NT2/D1 (cell line): ENCODE data around the gene TRPV6.

ENCODE experiments used
- DNase-seq: peaks from one replicate; pipeline ENCODE4 v3.0.0-alpha.2; 2011; ENCODE audit warnings: low read depth, low spot score
- H3K27me3 ChIP-seq: 2 replicates; pipeline ENCODE4 v1.6.0; 2011; ENCODE audit warnings: mild to moderate bottlenecking; ENCODE audit not compliant: insufficient read length, insufficient read depth
- H3K36me3 ChIP-seq: 2 replicates; pipeline ENCODE4 v1.6.1; 2011; ENCODE audit warnings: mild to moderate bottlenecking, low read length, mixed read lengths; ENCODE audit not compliant: insufficient read depth, insufficient read length
- H3K4me1 ChIP-seq: 2 replicates; pipeline ENCODE4 v1.5.1; 2011; ENCODE audit not compliant: insufficient read depth, insufficient read length
- H3K4me3 ChIP-seq: 2 replicates; pipeline ENCODE4 v1.5.1; 2011; ENCODE audit warnings: low read depth; ENCODE audit not compliant: insufficient read length
- H3K9ac ChIP-seq: 2 replicates; pipeline ENCODE4 v1.6.0; 2011; ENCODE audit warnings: low read depth; ENCODE audit not compliant: insufficient read length
- H3K9me3 ChIP-seq: 2 replicates; pipeline ENCODE4 v1.5.1; 2011; ENCODE audit warnings: mild to moderate bottlenecking, low read length; ENCODE audit not compliant: insufficient read depth
- SUZ12 ChIP-seq: IDR thresholded peaks from 2 replicates; pipeline ENCODE4 v1.6.1; 2011; ENCODE audit not compliant: insufficient read length, insufficient read depth; ENCODE audit errors: extremely low read depth
- YY1 ChIP-seq: IDR thresholded peaks from 2 replicates; pipeline ENCODE4 v1.6.1; 2011; ENCODE audit not compliant: insufficient read length, insufficient read depth
- ZNF274 ChIP-seq: IDR thresholded peaks from 2 replicates; pipeline ENCODE4 v1.6.1; 2011; ENCODE audit warnings: mild to moderate bottlenecking, low read depth, low read length

TRPV6 gene

DNA sequence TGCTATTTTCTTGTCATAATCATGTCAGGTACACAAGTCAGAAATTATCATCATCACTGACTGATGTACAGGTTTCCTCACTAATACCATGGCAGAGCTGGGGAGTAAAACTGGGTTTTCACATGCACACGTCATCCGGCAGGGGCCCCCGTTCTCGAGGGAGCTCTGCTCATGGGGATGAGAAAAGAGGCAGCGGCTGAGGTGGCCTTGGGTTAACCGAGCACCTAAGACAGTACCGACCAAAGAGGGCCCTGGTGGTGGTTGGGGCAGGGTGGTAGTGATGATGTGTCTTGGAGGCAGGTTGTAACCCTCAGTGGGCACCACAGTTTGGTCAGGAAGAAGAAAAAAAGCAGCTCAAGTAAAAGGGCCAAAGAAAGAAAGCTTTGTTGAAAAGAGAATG, 12.1 kb upstream of the TRPV6 start:
- Histone ChIP-seq H3K9me3 (no peaks in the 10 kb centered on the region), H3K4me1 (peaks cover 2% of the 10 kb centered on the region), H3K36me3 (no peaks in the 10 kb centered on the region), H3K4me3 (no peak overlapping the region), H3K27me3 (no peaks in the 10 kb centered on the region), H3K9ac (no peak overlapping the region)
- TF ChIP-seq SUZ12, result no peak
- DNase-seq, result no peak

DNA sequence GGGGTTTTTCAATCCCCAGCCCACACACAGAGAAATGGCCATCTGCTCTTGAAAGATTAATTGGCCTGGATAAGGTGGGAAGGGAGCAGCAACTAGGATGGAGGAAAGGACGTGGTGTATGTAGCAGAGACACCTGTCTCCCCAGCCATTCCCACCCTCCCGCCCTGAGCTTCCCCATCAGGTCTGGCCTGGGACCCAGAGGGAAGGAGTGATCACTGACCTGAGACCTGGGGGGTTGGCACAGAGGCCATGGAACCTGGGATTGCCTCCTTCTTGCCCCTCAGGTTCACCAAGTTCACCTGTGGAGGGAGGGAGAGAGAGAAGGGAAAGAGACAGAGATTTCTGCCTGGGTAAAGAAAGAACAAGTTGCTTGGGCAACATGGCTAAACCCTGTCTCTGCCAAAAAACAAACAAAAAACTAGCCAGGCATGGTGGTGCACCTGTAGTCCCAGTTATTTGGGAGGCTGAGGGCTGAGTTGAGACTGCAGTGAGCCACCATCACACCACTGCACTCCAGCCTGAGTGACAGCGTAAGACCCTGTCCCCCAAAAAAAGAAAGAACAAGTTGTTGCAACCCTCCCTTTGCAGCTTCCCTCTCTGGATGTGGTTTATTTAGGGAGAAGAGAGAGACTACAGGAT, 11.3 kb upstream of the TRPV6 start:
- no peak overlapping the region for H3K9ac ChIP-seq
- TF ChIP-seq YY1 (no peak), SUZ12 (no peak), ZNF274 (no peak)
- H3K27me3 ChIP-seq, result no peaks in the 10 kb centered on the region
- H3K9me3 ChIP-seq, result no peaks in the 10 kb centered on the region
- H3K4me3 ChIP-seq, result no peak overlapping the region
- H3K36me3 ChIP-seq, result no peaks in the 10 kb centered on the region
- peaks cover 2% of the 10 kb centered on the region for H3K4me1 ChIP-seq
- no peak for DNase-seq

GRCh38 chr7:142896151-142896550, 10.6 kb upstream of the TRPV6 start:
- no peaks in the 10 kb centered on the region for H3K9me3 ChIP-seq
- TF ChIP-seq ZNF274 (no peak), SUZ12 (no peak), YY1 (no peak)
- no peak overlapping the region for H3K9ac ChIP-seq
- DNase-seq, result no peak
- peaks cover 2% of the 10 kb centered on the region for H3K4me1 ChIP-seq
- no peaks in the 10 kb centered on the region for H3K36me3 ChIP-seq
- no peaks in the 10 kb centered on the region for H3K27me3 ChIP-seq
- no peak overlapping the region for H3K4me3 ChIP-seq

DNA sequence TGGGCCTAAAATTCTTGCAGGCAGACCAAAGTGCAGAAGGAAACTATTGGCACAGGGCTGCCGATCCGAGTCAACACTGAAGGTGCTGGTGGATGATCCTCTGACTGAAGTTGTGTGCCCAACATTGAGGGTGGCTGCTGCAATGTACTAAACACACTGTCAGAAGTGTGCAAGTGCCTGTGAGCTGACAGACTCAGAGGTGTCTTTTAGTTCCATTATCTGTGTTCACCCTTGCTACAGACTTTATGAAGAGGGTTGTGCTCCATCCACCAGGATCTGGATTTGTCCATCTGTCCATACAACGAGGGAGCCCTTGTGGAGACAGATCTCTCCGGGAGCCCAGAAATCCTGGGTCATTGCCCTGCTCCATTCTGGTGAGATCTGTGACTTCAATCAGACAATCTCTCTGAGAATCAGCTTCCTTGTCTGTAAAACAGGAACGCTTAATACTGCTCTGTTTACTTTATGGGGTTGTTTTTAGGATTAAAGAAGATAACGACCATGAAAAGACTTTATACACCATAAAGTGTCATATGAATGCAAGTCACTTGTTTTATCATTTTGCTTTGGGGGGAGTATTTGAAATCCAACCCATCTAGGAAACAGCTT, 9.5 kb upstream of the TRPV6 start:
- Histone ChIP-seq H3K36me3 (no peaks in the 10 kb centered on the region), H3K9ac (no peak overlapping the region), H3K9me3 (no peaks in the 10 kb centered on the region), H3K4me1 (peaks cover 2% of the 10 kb centered on the region), H3K4me3 (no peak overlapping the region), H3K27me3 (no peaks in the 10 kb centered on the region)
- TF ChIP-seq SUZ12 (no peak), YY1 (no peak)
- no peak for DNase-seq

DNA sequence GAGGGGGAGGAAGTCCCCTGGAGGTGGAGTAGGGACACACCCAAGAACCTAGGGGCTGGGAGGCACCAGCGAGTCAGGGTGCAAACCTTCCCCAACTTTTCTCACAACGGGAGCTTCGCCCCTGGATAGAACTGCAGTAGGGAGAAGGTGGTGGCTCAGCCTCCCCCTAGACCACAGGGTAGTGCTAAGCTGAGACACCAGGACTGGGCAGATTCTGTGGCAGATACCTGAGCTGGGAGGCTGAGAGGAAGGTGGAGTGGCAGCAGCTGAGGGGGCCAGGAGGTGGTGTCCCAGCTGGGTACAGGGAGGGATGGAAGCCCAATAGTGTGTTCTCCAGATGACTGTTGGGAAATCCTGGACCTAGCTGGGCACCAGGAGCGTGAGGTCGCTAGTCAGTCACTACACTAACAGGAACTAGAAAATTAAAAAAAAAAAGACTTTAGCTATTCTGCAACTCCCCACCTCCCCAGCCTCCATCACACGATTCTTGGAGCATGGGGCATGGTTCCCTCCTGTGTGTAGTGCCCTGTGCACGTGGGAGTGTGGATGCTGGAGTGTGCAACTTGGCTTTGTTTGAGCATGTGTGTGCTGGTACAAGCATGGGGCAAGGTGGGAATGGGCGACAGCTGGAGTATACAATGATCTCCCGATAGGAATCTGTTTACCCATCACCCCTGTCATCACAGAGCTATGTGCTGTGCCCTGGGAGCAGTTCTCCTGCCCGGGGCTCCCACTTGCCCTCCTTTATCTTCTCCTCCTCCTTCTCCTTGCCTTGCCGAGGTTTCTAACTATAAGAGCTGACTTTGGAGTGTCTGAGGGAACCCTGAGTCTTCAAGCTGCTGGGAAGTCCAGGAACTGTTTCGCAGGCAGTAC, 8.8 kb upstream of the TRPV6 start:
- Histone ChIP-seq H3K36me3 (no peaks in the 10 kb centered on the region), H3K4me3 (no peak overlapping the region), H3K27me3 (no peaks in the 10 kb centered on the region), H3K4me1 (peaks cover 2% of the 10 kb centered on the region), H3K9me3 (no peaks in the 10 kb centered on the region), H3K9ac (no peak overlapping the region)
- DNase-seq, result no peak
- TF ChIP-seq SUZ12 (no peak), ZNF274 (no peak), YY1 (no peak)

GRCh38 chr7:142892951-142893350, 7.4 kb upstream of the TRPV6 start:
- Histone ChIP-seq H3K9ac (no peak overlapping the region), H3K9me3 (no peaks in the 10 kb centered on the region), H3K4me1 (no peaks in the 10 kb centered on the region), H3K27me3 (no peaks in the 10 kb centered on the region), H3K36me3 (no peaks in the 10 kb centered on the region), H3K4me3 (no peak overlapping the region)
- DNase-seq, result no peak
- TF ChIP-seq SUZ12 (no peak), ZNF274 (no peak), YY1 (no peak)

- Histone ChIP-seq H3K9me3 (no peaks in the 10 kb centered on the region), H3K4me1 (no peaks in the 10 kb centered on the region), H3K9ac (no peak overlapping the region), H3K4me3 (no peak overlapping the region), H3K27me3 (no peaks in the 10 kb centered on the region), H3K36me3 (no peaks in the 10 kb centered on the region)
- DNase-seq, result no peak
- TF ChIP-seq ZNF274 (no peak), SUZ12 (no peak)
These were observed 6.0 kb upstream of the TRPV6 start for GRCh38 chr7:142891490-142892082.
